HG03039 (cell line): ENCODE measurements around the gene C1QL1.
"Not testable (repeated sequence)": the region's sequence is repeated elsewhere in the genome, so short reads cannot be mapped to it uniquely, and the experiment has no call there.

ENCODE experiments used
- ATAC-seq: cut with Tn5 transposase; IDR thresholded peaks from one replicate; pipeline ENCODE4 v1.9.1; 2021; ENCODE audit warnings: mild to moderate bottlenecking, moderate library complexity; ENCODE audit not compliant: unreplicated experiment

Gene C1QL1

GRCh38 chr17:44965481-44966234, 2.4 kb downstream of the C1QL1 start:
- ATAC-seq, result no peak

GRCh38 chr17:44961921-44962350, 6.2 kb downstream of the C1QL1 start:
- ATAC-seq, result no peak

DNA sequence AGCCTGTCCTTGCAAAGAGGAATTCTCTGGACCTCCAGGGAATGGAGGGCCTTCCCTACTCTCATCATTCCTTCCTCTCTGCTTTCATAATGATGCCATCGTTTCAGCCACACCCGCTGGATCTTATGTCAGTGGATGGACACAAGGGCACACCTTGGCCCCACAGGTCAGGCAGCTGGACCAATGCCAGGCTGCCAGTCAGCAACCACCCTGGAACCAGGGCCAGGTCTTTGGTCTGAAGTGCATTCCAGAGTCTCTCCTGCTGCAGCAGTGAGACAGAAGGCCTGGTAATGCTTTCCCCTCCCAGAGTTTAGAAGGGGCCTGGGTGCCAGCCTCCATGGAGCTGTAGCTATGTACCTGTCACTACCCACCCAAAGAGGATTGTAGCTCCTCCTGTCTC, 7.4 kb downstream of the C1QL1 start:
- ATAC-seq, result no peak

DNA sequence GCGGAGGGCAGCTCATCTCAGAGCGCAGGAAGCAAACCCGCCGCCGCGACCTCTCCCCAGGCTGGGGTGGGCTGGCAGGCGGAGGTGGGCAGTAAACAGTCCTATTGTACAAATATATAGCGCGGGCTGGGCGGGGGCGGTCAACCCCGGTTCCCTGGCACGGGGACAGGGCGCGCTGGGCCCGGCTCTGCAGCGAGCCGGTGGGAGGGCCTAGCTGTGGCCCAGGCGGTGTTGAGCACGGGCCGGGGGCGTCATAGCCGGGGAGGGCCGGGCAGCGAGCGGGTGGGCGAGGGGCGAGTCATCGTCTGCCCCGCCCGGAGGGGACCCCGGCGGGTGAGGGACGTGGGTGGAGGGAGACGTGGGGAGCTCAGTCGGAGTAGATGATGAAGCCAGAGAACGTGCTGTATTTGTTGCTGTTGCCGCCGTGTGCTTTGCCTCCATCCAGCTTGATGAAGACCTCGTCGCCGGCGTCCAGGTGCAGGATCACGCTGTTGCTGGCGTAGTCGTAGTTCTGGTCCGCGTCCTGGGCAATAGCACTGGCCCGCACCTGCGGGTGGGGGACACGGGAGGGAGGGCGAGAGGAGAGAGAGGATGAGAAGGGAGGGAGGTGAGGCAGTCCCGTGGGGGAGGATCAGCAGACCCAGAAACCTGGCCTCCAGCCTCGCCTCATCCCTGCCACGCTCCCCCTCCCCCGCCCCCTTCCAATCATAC, 8.1 kb downstream of the C1QL1 start:
- ATAC-seq, result no peak

- no peak for ATAC-seq
Measured at GRCh38 chr17:44956998-44957981, 10.8 kb downstream of the C1QL1 start.

- ATAC-seq, result no peak
Measured at GRCh38 chr17:44955674-44956425, 12.3 kb downstream of the C1QL1 start.

GRCh38 chr17:44952946-44953475, 15.1 kb downstream of the C1QL1 start:
- no peak for ATAC-seq

GRCh38 chr17:44948315-44948795, 19.7 kb downstream of the C1QL1 start:
- ATAC-seq, result no peak

DNA sequence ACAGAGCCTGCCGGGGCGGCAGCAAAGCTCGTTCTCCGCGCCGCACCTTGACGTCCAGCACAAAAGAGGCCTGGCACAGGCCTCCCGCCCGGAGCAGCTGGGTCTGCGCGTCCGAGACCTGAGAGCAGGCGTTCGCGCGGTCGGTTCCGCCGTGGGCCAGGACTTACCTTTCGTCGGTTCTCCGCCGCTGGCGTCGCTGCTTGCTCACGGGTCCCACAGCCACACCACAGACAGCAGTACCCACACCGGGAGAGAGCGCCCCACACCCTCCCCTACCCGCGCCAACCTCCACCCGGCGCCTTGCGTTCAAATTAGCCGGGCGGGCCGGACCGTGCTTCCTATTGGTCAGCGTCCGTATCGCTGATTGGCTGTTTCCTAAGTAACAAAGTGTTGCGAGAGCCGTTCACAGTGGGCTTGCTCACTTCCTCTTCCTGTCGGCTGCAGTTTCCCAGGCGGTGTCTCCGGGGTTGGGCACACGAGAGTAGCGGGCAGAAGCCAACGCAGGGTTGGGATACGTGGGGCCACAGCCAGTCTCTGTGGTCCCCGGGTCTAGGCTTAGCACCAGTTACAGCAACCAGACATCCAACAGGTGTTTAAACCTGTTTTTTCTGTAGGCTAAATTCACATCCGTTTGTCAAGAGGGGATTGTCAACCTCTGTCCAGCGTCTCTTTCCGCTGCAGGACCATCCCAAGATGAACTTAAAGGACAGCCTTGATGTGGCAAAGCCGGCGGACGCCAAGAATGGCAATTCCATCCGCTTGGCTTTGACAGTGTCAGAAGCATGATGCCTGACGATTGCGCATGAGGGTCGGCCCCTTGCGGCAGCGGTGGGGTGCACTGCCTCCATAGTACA, 20.4 kb downstream of the C1QL1 start, which contains the start of gene KIF18B:
Gene KIF18B (minus strand): TSS at position 313 of the 854 bp plus-strand sequence. CDS start 11,429 bp downstream, outside the sequence.
- ATAC-seq, result peak; percentile 83

DNA sequence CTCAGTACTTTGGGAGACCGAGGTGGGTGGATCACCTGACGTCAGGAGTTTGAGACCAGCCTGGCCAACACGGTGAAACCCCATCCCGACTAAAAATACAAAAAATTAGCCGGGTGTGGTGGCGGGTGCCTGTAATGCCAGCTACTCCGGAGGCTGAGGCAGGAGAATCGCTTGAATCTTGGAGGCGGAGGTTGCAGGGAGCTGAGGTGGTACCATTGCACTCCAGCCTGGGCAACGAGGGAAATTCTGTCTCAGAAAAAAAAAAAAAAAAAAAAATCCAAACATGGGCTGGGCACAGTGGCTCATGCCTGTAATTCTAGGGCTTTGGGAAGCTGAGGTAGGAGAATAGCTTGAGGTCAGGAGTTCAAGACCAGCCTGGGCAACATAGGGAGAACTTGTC, 22.5 kb downstream of the C1QL1 start:
- ATAC-seq, result not testable (repeated sequence)

DNA sequence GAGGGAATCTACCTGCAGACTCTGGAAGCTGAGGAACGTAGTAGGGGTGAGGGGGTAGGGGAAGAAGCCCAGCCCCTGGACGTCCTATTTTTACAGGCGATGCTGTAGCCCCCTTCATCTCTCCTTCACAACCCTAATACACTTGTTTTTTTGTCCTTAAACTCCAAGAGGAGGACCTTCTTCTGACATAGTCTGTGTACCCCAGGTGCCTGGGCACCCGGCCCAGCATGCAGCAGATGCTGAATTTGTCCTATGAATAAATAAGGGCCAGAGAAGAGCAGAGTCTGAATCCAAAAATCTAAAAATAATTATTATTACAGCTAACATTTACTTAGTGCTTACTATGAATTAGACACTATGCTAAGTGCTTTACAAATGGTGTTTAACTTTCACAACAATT, 25.6 kb downstream of the C1QL1 start:
- no peak for ATAC-seq

GRCh38 chr17:44941712-44942331, 26.3 kb downstream of the C1QL1 start:
- no peak for ATAC-seq

DNA sequence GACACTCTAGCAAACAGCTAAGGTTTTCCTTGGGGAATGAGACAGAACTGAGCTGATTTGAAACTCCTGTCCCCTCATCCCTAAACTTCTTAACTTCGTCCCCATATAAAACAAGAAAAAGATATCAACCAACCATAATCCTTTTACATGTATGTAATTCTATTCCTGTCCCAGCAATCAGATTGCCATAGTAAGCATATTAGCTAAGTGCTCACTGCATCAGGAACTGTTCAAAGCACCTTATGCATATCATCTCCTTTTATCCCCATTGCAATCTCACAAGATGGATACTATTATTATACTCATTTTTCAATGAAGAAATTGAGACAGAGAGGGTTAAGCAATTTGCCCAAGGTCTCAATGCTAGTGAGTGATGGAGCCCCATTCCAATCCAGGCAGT, 27.3 kb downstream of the C1QL1 start:
- no peak for ATAC-seq

GRCh38 chr17:44940317-44940716, 27.8 kb downstream of the C1QL1 start:
- no peak for ATAC-seq

GRCh38 chr17:44935116-44935515, 33.0 kb downstream of the C1QL1 start:
- ATAC-seq, result no peak

- no peak for ATAC-seq
Measured at GRCh38 chr17:44934745-44935105, 33.4 kb downstream of the C1QL1 start.

DNA sequence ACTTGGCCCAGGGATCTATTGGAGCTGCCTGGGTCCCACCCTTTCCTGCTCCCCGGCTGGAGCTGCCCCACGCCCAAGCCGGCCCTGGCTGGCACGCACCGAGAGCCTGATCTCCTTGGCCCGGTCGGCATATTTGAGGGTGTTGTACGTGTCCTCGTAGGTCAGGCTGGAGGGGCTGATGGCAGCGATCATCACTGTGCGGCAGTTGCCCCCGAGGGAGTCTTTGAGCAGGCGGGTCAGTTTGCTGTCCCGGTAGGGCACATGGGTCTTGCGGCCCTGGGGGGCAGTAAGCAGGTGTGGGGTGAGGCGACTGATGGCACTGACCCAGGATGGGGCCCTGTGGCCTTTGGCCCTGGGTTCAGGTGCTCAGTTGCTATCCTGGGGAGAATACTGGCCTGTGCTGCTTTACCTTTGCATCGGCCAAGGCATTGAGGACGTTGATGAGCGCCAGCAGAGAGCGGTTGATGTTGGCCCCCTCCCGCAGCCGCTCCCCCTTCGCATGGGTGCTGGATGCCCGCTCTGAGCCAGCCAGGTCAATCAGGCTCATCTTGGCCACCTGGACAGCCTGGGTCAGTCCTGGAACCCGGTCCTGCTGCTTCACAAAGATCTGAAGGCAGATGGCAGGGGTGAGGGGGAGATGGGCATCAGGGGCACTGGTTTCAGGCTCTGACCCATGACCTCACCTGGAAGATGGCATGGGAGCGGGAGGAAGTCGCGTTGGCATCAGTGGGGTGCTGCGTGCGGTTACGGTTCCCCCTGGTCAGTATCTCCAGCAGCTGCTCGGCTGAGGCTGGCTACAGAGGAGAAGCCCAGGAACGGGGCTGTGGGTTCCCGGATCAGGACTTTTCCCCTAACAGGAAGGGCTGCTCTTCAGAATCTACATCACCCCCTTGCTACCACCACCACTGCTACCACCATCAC, 34.0 kb downstream of the C1QL1 start:
- ATAC-seq, result no peak

DNA sequence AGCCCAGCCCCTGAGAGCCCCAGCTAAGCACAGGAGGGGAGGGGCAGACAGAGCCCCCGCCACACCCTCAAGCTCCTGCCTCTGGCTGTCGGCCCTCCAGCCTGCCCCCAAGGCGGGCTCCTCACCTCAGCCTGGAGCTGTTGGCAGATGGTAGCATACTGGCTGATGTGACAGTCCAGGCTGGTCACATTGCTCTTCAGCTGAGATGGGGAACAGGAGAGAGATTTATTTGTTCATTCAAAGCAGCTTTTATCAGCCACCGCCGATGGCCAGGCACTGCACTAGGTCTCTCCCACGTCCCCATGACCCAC, 35.4 kb downstream of the C1QL1 start:
- ATAC-seq, result no peak
